Mesothelial cell of epicardium (in vitro differentiated cells): ENCODE measurements around the gene SMAD6. TPM values are rescaled to one million over a fixed set of nuclear protein-coding genes. Genes with fewer than 3 reads are reported as not detected.

Source experiments
- DNase-seq, 2 experiments: peaks; one replicate each; pipeline ENCODE4 v3.0.0; 2021; ENCODE audit warnings: low spot score in 2 of 2; ENCODE audit not compliant: unreplicated experiment in 2 of 2
- H3K27ac Mint-ChIP-seq: 2 replicates; pipeline ENCODE4 v1.8.0; 2021; ENCODE audit warnings: mixed read lengths
- H3K27me3 Mint-ChIP-seq: 2 replicates; pipeline ENCODE4 v1.8.0; 2021; ENCODE audit warnings: low read depth, mixed read lengths
- H3K36me3 Mint-ChIP-seq: 2 replicates; pipeline ENCODE4 v1.8.0; 2021; ENCODE audit warnings: mixed read lengths
- H3K4me1 Mint-ChIP-seq: 2 replicates; pipeline ENCODE4 v1.8.0; 2021; ENCODE audit warnings: mixed read lengths
- H3K4me3 Mint-ChIP-seq: 2 replicates; pipeline ENCODE4 v1.8.0; 2021; ENCODE audit warnings: mild to moderate bottlenecking, moderate library complexity, mixed read lengths
- H3K9me3 Mint-ChIP-seq: 2 replicates; pipeline ENCODE4 v1.8.0; 2021; ENCODE audit warnings: mixed read lengths
- total RNA-seq: library from RNA; stranded (reverse); gene quantifications from 3 replicates; pipeline ENCODE4 v1.2.1, GENCODE V29; 2021
- TF ChIP-seq, protein P1 (sequence below): fragments of 200-600 bp; sonication (generic); IDR thresholded peaks from one replicate; pipeline ENCODE4 v1.5.0; 2021; ENCODE audit warnings: antibody characterized with exemption; ENCODE audit not compliant: unreplicated experiment

The SMAD6 gene
- total RNA-seq, 1 donor from 2014 or later, result 176 TPM

DNA sequence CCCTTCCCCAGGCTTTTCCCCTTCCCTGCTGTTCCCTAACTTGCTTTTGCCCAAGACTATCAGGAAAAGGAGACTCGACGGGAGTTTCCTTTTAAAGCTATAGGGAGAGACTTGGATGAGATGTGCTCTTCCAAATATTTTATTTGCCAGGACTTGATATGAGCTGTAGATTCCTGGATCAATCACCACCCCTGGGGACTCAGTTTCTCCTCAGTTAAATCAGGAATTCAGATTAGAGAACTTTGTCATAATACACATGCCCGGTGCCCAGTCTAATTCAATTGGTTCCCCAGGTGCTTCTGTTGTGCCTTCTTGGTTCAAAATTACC lies 46.6 kb downstream of the SMAD6 start:
- peaks cover 80% of the 10 kb centered on the region for H3K4me1 Mint-ChIP-seq
- TF ChIP-seq, protein P1, sequence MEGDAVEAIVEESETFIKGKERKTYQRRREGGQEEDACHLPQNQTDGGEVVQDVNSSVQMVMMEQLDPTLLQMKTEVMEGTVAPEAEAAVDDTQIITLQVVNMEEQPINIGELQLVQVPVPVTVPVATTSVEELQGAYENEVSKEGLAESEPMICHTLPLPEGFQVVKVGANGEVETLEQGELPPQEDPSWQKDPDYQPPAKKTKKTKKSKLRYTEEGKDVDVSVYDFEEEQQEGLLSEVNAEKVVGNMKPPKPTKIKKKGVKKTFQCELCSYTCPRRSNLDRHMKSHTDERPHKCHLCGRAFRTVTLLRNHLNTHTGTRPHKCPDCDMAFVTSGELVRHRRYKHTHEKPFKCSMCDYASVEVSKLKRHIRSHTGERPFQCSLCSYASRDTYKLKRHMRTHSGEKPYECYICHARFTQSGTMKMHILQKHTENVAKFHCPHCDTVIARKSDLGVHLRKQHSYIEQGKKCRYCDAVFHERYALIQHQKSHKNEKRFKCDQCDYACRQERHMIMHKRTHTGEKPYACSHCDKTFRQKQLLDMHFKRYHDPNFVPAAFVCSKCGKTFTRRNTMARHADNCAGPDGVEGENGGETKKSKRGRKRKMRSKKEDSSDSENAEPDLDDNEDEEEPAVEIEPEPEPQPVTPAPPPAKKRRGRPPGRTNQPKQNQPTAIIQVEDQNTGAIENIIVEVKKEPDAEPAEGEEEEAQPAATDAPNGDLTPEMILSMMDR, result no peak
- no peaks in the 10 kb centered on the region for H3K9me3 Mint-ChIP-seq
- no peak overlapping the region for H3K4me3 Mint-ChIP-seq
- H3K27ac Mint-ChIP-seq, result peak overlapping the region; percentile 97
- no peak for DNase-seq
- H3K36me3 Mint-ChIP-seq, result peaks cover 11% of the 10 kb centered on the region
- no peaks in the 10 kb centered on the region for H3K27me3 Mint-ChIP-seq

DNA sequence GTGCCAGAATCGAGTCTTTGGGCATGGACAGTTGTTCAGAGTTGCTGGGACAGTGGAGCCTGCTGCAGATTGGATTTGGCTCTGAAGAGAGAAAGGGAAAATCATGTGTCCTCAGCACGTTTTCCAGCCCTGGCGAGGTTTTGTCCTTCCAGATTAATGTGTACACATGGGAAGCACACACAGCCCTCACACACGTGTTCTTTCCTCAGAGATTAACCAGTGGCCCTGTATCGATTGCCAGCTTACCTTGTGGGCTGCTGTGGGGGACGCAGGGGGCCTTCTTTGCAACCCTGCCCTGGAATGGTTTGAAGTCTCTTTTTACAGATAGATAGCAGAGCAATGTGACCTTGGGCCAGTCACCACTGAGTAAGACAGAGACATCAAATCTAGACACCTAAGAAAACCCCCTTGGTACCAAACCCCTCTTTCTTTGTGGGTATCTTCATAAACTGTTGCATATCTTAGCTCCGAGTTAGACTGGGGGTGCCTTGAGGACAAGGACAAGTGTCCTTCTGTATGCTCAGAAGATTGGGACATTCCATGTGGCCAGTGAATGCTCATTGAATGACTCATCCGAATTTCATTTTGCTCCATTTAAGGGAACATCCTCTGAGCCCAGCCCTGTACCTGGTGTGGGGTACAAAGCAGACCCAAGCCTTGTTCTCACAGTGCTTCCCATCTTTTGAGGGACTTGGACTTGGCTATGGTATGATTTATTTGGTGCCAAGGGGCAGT lies 48.0 kb downstream of the SMAD6 start:
- DNase-seq, result no peak

DNA sequence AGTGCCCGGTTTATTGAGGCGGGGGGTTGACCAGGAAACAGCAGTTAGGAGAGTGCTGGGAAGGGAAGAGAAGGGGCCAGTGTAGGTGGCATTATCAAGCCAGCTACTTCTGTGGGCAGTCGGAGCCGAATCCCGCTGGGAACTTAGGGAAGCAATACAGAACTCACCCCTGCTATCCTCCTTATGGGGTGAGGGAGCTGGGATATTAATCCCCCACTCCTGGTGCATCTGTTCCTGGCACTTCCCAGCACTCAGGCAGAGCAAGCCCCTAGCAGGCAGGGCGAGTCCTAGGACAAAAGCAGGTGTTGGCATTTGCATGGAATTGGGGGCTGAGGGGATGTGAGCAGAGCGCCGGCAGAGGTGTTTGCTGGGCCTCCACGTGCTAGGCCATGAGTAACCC lies 48.6 kb downstream of the SMAD6 start:
- Mint-ChIP-seq H3K36me3 (peaks cover 30% of the 10 kb centered on the region), H3K4me1 (peaks cover 71% of the 10 kb centered on the region), H3K27me3 (no peaks in the 10 kb centered on the region), H3K27ac (peak overlapping the region; percentile 97), H3K9me3 (peaks cover 6% of the 10 kb centered on the region), H3K4me3 (no peak overlapping the region)
- TF ChIP-seq, protein P1, result no peak
- DNase-seq, result no peak

More for the DNA sequence above, 48.0 kb downstream of the SMAD6 start:
- H3K27me3 Mint-ChIP-seq, result no peaks in the 10 kb centered on the region
- H3K27ac Mint-ChIP-seq, result peak overlapping the region; percentile 97
- TF ChIP-seq, protein P1, result no peak
- peaks cover 73% of the 10 kb centered on the region for H3K4me1 Mint-ChIP-seq
- H3K36me3 Mint-ChIP-seq, result peaks cover 25% of the 10 kb centered on the region
- no peak overlapping the region for H3K4me3 Mint-ChIP-seq
- H3K9me3 Mint-ChIP-seq, result peaks cover 2% of the 10 kb centered on the region

DNA sequence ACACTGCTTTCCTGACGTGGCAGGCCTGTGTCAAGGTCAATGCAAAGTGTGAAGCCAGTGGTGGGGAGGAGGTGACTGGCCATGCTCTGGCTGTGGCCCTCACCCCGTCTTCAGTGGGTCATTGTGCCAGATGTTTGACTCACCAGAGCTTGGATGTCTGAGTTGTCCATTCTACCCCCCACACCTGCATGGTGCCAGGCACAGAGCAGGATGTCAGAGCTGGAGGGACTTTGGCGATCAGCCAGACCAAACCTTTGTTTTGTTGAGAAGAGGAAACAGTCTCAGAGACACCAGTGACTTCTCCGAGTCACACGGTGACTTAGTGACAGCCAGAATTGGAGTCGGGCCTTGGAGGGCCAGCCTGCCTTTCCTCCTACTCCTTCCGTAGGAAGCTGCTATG lies 49.5 kb downstream of the SMAD6 start:
- TF ChIP-seq, protein P1, result no peak
- Mint-ChIP-seq H3K4me3 (peak overlapping the region; percentile 26), H3K36me3 (peaks cover 32% of the 10 kb centered on the region), H3K9me3 (peaks cover 6% of the 10 kb centered on the region), H3K4me1 (peaks cover 66% of the 10 kb centered on the region), H3K27me3 (no peaks in the 10 kb centered on the region), H3K27ac (peak overlapping the region; percentile 89)
- no peak for DNase-seq

DNA sequence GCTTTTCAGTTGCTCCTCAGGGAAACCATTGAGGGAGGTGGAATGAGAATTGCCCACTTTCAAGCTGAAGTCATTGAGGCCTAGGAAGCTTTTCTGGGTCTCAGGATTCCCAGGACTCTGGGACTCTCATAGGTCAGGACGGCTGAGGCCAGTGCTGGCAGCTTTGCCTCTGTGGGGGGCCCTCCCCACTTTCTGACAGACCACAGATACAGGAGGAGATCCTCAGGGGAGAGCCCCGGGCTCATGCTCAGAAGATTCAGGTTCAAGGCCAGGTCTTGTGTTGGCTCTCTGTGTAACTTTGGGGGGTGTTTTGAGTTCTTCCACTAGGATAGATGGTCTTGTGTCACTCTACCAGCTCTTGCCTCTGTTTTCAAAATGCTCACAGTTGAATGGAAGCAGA lies 50.0 kb downstream of the SMAD6 start:
- peaks cover 66% of the 10 kb centered on the region for H3K4me1 Mint-ChIP-seq
- TF ChIP-seq, protein P1, result no peak
- H3K27ac Mint-ChIP-seq, result peak overlapping the region; percentile 89
- no peaks in the 10 kb centered on the region for H3K27me3 Mint-ChIP-seq
- peaks cover 32% of the 10 kb centered on the region for H3K36me3 Mint-ChIP-seq
- H3K9me3 Mint-ChIP-seq, result peaks cover 6% of the 10 kb centered on the region
- H3K4me3 Mint-ChIP-seq, result no peak overlapping the region
- DNase-seq, result no peak
